Liver (tissue), 3 donors: Measurements from ENCODE around the gene PGS1.

Source experiments
- FOXA1 ChIP-seq: IDR thresholded peaks from 2 replicates; pipeline ENCODE4 v1.6.1; 2016; ENCODE audit warnings: antibody characterized with exemption
- JUND ChIP-seq, 2 donors: IDR thresholded peaks; 2 replicates each; pipeline ENCODE4 v1.6.1; 2016; ENCODE audit warnings: antibody characterized with exemption in 2 of 2
- NR2F2 ChIP-seq: IDR thresholded peaks from 2 replicates; pipeline ENCODE4 v1.6.1; 2016; ENCODE audit warnings: antibody characterized with exemption
- RAD21 ChIP-seq, 2 donors: IDR thresholded peaks; 2 replicates each; pipeline ENCODE4 v1.6.1; 2016; ENCODE audit warnings: antibody characterized with exemption in 2 of 2, mild to moderate bottlenecking in 2 of 2
- SP1 ChIP-seq: IDR thresholded peaks from 2 replicates; pipeline ENCODE4 v1.6.1; 2018; ENCODE audit warnings: antibody characterized with exemption, mild to moderate bottlenecking
- TAF1 ChIP-seq: conservative IDR thresholded peaks from 2 replicates; pipeline ENCODE4 v1.6.1; 2016; ENCODE audit warnings: antibody characterized with exemption, mild to moderate bottlenecking
- YY1 ChIP-seq: IDR thresholded peaks from 2 replicates; pipeline ENCODE4 v1.6.1; 2016; ENCODE audit warnings: antibody characterized with exemption, mild to moderate bottlenecking
- TF ChIP-seq, protein P1 (sequence below): IDR thresholded peaks from 2 replicates; pipeline ENCODE4 v1.6.1; 2016; ENCODE audit warnings: antibody characterized with exemption
- TF ChIP-seq, protein P2 (sequence below): IDR thresholded peaks from 2 replicates; pipeline ENCODE4 v1.6.1; 2016; ENCODE audit warnings: antibody characterized with exemption
- TF ChIP-seq, protein P3 (sequence below): fragments of 150-350 bp; IDR thresholded peaks from 2 replicates; pipeline ENCODE4 v1.5.1; 2017; ENCODE audit warnings: improper control_type of control experiment, low read depth, low read length; ENCODE audit not compliant: missing input control
- TF ChIP-seq, protein P4 (sequence below): IDR thresholded peaks from 2 replicates; pipeline ENCODE4 v1.6.1; 2016; ENCODE audit warnings: antibody characterized with exemption, mild to moderate bottlenecking
- donor health status: healthy.
- donor health status: healthy.

DNA sequence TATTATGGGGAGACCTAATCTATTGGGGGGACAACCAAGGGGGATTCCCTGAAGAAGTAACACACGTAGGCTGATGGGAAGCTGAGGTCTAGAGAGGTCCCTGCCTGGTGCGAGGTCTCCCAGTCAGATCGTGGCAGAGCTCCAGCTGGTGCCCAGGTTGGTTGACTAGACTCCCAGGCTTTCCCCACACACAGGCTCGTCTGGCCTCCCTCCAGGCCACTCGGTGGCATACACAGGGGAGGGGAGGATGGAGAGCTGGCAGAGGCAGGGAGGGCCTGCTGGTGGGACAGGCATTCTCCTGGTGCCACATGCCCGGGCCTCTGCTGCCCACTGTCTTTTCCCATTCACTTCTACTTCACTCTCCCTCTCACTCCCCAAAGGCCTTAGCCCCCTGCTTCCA, 10.1 kb upstream of the PGS1 start:
- TF ChIP-seq, protein P1, sequence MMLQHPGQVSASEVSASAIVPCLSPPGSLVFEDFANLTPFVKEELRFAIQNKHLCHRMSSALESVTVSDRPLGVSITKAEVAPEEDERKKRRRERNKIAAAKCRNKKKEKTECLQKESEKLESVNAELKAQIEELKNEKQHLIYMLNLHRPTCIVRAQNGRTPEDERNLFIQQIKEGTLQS: no peak
- TF ChIP-seq RAD21 (IDR thresholded peaks at IDR 0.05) (no peak), SP1 (no peak), TAF1 (no peak), JUND (IDR thresholded peaks at IDR 0.05) (no peak), FOXA1 (no peak), NR2F2 (no peak), YY1 (no peak)
- TF ChIP-seq, protein P2, sequence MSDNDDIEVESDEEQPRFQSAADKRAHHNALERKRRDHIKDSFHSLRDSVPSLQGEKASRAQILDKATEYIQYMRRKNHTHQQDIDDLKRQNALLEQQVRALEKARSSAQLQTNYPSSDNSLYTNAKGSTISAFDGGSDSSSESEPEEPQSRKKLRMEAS: no peak
- TF ChIP-seq, protein P3, sequence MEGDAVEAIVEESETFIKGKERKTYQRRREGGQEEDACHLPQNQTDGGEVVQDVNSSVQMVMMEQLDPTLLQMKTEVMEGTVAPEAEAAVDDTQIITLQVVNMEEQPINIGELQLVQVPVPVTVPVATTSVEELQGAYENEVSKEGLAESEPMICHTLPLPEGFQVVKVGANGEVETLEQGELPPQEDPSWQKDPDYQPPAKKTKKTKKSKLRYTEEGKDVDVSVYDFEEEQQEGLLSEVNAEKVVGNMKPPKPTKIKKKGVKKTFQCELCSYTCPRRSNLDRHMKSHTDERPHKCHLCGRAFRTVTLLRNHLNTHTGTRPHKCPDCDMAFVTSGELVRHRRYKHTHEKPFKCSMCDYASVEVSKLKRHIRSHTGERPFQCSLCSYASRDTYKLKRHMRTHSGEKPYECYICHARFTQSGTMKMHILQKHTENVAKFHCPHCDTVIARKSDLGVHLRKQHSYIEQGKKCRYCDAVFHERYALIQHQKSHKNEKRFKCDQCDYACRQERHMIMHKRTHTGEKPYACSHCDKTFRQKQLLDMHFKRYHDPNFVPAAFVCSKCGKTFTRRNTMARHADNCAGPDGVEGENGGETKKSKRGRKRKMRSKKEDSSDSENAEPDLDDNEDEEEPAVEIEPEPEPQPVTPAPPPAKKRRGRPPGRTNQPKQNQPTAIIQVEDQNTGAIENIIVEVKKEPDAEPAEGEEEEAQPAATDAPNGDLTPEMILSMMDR: no peak
- TF ChIP-seq, protein P4, sequence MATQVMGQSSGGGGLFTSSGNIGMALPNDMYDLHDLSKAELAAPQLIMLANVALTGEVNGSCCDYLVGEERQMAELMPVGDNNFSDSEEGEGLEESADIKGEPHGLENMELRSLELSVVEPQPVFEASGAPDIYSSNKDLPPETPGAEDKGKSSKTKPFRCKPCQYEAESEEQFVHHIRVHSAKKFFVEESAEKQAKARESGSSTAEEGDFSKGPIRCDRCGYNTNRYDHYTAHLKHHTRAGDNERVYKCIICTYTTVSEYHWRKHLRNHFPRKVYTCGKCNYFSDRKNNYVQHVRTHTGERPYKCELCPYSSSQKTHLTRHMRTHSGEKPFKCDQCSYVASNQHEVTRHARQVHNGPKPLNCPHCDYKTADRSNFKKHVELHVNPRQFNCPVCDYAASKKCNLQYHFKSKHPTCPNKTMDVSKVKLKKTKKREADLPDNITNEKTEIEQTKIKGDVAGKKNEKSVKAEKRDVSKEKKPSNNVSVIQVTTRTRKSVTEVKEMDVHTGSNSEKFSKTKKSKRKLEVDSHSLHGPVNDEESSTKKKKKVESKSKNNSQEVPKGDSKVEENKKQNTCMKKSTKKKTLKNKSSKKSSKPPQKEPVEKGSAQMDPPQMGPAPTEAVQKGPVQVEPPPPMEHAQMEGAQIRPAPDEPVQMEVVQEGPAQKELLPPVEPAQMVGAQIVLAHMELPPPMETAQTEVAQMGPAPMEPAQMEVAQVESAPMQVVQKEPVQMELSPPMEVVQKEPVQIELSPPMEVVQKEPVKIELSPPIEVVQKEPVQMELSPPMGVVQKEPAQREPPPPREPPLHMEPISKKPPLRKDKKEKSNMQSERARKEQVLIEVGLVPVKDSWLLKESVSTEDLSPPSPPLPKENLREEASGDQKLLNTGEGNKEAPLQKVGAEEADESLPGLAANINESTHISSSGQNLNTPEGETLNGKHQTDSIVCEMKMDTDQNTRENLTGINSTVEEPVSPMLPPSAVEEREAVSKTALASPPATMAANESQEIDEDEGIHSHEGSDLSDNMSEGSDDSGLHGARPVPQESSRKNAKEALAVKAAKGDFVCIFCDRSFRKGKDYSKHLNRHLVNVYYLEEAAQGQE: no peak
